Motor neuron (in vitro differentiated cells): ENCODE results near the gene ATP8A2. TPM values are rescaled to one million over a fixed set of nuclear protein-coding genes. Genes with fewer than 3 reads are reported as not detected.

ENCODE experiments used
- ATAC-seq, 8 experiments: fragments of 200-7000 bp; cut with Tn5 transposase; replicated peaks in 6 of 8; 2 replicates each; pipeline ENCODE4 v1.8.0; 2021; ENCODE audit warnings: mild to moderate bottlenecking in 8 of 8, moderate library complexity in 8 of 8
- H3K27ac ChIP-seq, 2 donors: fragments of 250-450 bp; sonication (Bioruptor Pico); 2 replicates each; pipeline ENCODE4 v1.9.0; 2021; ENCODE audit warnings: antibody characterized with exemption in 2 of 2, mild to moderate bottlenecking in 2 of 2, moderate library complexity in 1 of 2
- H3K4me1 ChIP-seq, 2 donors: fragments of 250-450 bp; sonication (Bioruptor Pico); replicated peaks in 1 of 2; 2 replicates each; pipeline ENCODE4 v1.6.1; 2021; ENCODE audit warnings: antibody characterized with exemption in 2 of 2, mild to moderate bottlenecking in 2 of 2, moderate library complexity in 1 of 2
- H3K4me3 ChIP-seq, 5 donors: fragments of 250-450 bp; sonication (Bioruptor Pico); 2 replicates each; pipeline ENCODE4 v1.9.0; 2021; ENCODE audit warnings: antibody characterized with exemption in 5 of 5, mild to moderate bottlenecking in 5 of 5, moderate library complexity in 4 of 5
- WGBS, 10 experiments: fragments of 450-650 bp; shearing (Covaris generic); methylation state at CpG; one replicate each; pipeline ENCODE4 v1.0.0; 2022; 5-methylcytosine and 5-hydroxymethylcytosine counted together
- in situ Hi-C, 9 experiments: fragments of 400-800 bp; cut with MboI; loops; one replicate each; pipeline ENCODE4 v1.15.0; 2021; ENCODE audit warnings: low sequenced_read_pairs in 9 of 9, low pct_unique_long_range_greater_than_20kb in 2 of 9; ENCODE audit not compliant: unreplicated experiment in 9 of 9
- total RNA-seq, 8 experiments: library from RNA; unstranded; fragments of 300-600 nt; gene quantifications; 2 replicates each; pipeline versions ENCODE4 v1.2.3 to v1.2.4, GENCODE V29; 2022

ATP8A2 gene
- total RNA-seq, 8 experiments from 2014 or later, result 0.10 to 13.8 (median 6.7) TPM

DNA sequence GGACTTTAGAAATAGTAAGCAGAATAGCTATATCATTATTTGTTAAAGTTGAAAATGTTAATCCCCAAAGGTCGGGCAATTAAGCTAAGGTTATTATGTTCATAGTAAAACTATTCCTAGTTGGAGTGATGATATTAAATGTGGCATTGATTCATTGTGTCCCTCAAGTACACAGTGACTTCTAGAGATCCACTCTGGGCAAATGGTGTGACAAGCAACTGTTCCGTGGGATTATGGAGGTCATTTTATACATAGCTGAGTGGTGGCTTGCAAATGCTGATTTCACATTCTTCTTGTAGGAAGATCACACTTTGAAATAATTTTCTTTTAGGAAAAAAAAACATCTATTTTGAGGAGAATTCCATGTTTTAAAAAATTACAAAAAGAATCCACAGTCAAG lies 317.8 kb downstream of the ATP8A2 start:
- no peak for ATAC-seq
- in situ Hi-C loops, result no loop called here
- WGBS, 10 experiments, result 0 to 86% (median 48%) methylated on average over 1 to 2 of the region's 2 CpGs; no CpG with 5 or more reads in 2 of the 10 experiments

GRCh38 chr13:25690582-25690981 lies 318.8 kb downstream of the ATP8A2 start:
- Histone ChIP-seq H3K4me1 (no peaks in the 10 kb centered on the region), H3K4me3 (no peak overlapping the region), H3K27ac (no peak overlapping the region)
- 20 to 100% (median 76%) methylated on average over 1 to 2 of the region's 2 CpGs; no CpG with 5 or more reads in 3 of the 10 experiments for WGBS, 10 experiments
- in situ Hi-C loops, result no loop called here
- no peak for ATAC-seq

More for the DNA sequence above, 317.8 kb downstream of the ATP8A2 start:
- no peak overlapping the region for H3K27ac ChIP-seq
- H3K4me3 ChIP-seq, result no peak overlapping the region
- no peaks in the 10 kb centered on the region for H3K4me1 ChIP-seq

DNA sequence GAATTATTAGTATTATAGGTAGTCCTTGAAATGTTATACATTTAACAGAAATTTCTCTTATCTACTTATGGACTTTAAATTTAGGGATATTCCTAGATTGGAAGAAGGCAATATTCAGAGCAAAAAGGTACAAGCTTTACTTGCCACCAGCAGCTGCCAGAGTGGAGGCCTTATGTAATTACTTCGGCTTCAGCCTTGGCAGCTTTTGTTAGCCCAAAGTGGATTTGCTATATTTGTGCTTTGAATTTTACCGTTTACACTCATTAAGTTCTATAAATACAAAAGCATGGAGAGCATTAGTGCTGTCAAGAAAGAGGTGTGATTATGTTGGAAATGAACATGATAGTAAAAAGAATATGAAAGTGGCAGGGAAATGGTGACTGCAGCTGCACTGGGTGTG lies 319.9 kb downstream of the ATP8A2 start:
- Histone ChIP-seq H3K4me3 (no peak overlapping the region), H3K4me1 (no peaks in the 10 kb centered on the region), H3K27ac (no peak overlapping the region)
- 0 to 83% (median 71%) methylated on average over 1 to 2 of the region's 2 CpGs; no CpG with 5 or more reads in 1 of the 10 experiments for WGBS, 10 experiments
- in situ Hi-C loops, result no loop called here
- no peak for ATAC-seq

DNA sequence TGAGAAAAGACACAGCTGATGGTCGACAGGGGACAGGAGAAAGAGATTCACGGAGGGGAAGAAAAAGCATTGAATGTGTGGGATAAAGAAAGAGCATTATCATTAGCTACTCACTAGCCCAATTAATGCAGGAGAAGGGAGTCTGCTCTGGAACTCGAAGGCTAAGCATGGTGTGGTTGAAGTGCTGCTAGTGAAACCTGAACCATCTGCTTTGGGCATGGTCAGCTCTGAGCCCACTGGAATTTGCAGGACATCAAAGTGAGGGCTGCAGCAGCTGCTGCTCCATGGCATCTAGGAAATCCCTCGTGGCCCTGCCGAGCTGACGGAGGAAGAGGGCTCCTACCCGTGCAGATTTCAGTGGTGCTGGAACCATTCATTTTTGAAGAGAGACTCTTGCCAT lies 320.3 kb downstream of the ATP8A2 start:
- Histone ChIP-seq H3K27ac (no peak overlapping the region), H3K4me3 (no peak overlapping the region), H3K4me1 (no peaks in the 10 kb centered on the region)
- in situ Hi-C loops, result no loop called here
- peak in 3 of 8 experiments; percentile 38 to 68 (median 54) for ATAC-seq
- WGBS, 10 experiments, result 3 to 80% (median 30%) methylated on average over 1 to 6 of the region's 7 CpGs; no CpG with 5 or more reads in 2 of the 10 experiments

GRCh38 chr13:25699056-25699455 lies 327.3 kb downstream of the ATP8A2 start:
- no peak overlapping the region for H3K27ac ChIP-seq
- no peak for ATAC-seq
- H3K4me3 ChIP-seq, result no peak overlapping the region
- in situ Hi-C loops, result no loop called here
- H3K4me1 ChIP-seq, result no peaks in the 10 kb centered on the region
- 0 to 100% (median 92%) methylated on average over 1 to 9 of the region's 9 CpGs; no CpG with 5 or more reads in 1 of the 10 experiments for WGBS, 10 experiments

- in situ Hi-C loops, result no loop called here
- H3K4me3 ChIP-seq, result no peak overlapping the region
- 0 to 72% (median 33%) methylated on average over 1 to 2 of the region's 2 CpGs; no CpG with 5 or more reads in 3 of the 10 experiments for WGBS, 10 experiments
- no peak for ATAC-seq
- no peaks in the 10 kb centered on the region for H3K4me1 ChIP-seq
- H3K27ac ChIP-seq, result no peak overlapping the region
These were observed 327.8 kb downstream of the ATP8A2 start for GRCh38 chr13:25699600-25699999.

GRCh38 chr13:25701304-25701703 lies 329.5 kb downstream of the ATP8A2 start:
- no peak for ATAC-seq
- no peak overlapping the region for H3K27ac ChIP-seq
- WGBS, 10 experiments, result 0 to 89% (median 53%) methylated on average over 1 to 4 of the region's 4 CpGs; no CpG with 5 or more reads in 4 of the 10 experiments
- in situ Hi-C loops, result no loop called here
- H3K4me3 ChIP-seq, result no peak overlapping the region
- no peaks in the 10 kb centered on the region for H3K4me1 ChIP-seq

DNA sequence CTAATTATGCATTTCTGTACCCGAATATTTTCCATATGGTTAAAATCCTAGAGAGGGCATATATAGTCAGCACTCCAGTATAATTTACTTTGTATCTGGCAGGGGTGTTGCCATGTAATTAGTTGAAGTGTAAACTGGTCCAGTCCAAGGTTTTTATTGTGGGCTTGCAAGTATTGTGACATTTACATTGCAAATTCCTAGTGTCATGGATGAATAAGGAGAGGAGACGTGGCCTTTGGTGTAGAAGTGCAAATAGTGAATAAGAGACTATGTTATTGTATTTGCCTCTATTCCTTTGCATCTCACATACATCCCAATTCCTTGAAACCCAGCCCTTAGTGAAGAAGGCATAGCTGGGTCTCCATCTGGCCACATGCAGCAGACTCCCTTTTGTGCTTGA lies 330.6 kb downstream of the ATP8A2 start:
- Histone ChIP-seq H3K4me1 (no peaks in the 10 kb centered on the region), H3K4me3 (no peak overlapping the region), H3K27ac (no peak overlapping the region)
- WGBS, 10 experiments, result 0 to 100% (median 60%) methylated on average over 1 to 2 of the region's 2 CpGs; no CpG with 5 or more reads in 1 of the 10 experiments
- in situ Hi-C loops, result no loop called here
- ATAC-seq, result peak in 5 of 8 experiments; percentile 18 to 77 (median 66)

- ATAC-seq, result no peak
- in situ Hi-C loops, result no loop called here
- WGBS, 10 experiments, result 0 to 100% (median 80%) methylated on average over 1 of the region's 1 CpG; no CpG with 5 or more reads in 3 of the 10 experiments
- H3K4me1 ChIP-seq, result no peaks in the 10 kb centered on the region
- no peak overlapping the region for H3K27ac ChIP-seq
- H3K4me3 ChIP-seq, result no peak overlapping the region
These were observed 336.0 kb downstream of the ATP8A2 start for GRCh38 chr13:25707726-25708125.

- 20 to 100% (median 68%) methylated on average over 1 of the region's 1 CpG; no CpG with 5 or more reads in 4 of the 10 experiments for WGBS, 10 experiments
- Histone ChIP-seq H3K27ac (no peak overlapping the region), H3K4me3 (no peak overlapping the region), H3K4me1 (no peaks in the 10 kb centered on the region)
- no peak for ATAC-seq
- in situ Hi-C loops, result no loop called here
These were observed 336.5 kb downstream of the ATP8A2 start for GRCh38 chr13:25708268-25708667.

DNA sequence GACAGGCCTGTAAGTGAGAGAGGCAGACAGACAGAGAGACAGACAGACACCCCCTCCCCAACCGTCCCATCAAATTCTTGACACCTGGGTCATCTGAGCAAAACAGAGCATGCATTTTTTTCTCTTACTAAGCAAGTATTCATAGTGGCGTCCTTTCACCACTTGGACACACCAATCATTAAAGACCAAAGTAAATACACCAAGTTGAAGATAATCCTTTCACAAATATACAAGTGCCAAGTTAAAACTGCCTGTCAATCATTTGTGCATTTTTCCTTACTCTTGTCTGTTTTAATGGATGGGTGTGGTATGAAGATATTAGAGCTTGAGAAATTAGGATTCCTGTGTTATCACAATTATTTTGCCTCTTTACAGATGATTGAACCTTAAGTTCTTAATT lies 337.3 kb downstream of the ATP8A2 start:
- in situ Hi-C loops, result no loop called here
- ATAC-seq, result no peak
- no peak overlapping the region for H3K4me3 ChIP-seq
- H3K4me1 ChIP-seq, result no peaks in the 10 kb centered on the region
- no peak overlapping the region for H3K27ac ChIP-seq
- WGBS, 10 experiments, result 31 to 100% (median 75%) methylated on average over 1 to 2 of the region's 2 CpGs; no CpG with 5 or more reads in 2 of the 10 experiments

GRCh38 chr13:25715760-25716159 lies 344.0 kb downstream of the ATP8A2 start:
- H3K4me1 ChIP-seq, result no peaks in the 10 kb centered on the region
- in situ Hi-C loops, result no loop called here
- WGBS, 10 experiments, result 0 to 86% (median 38%) methylated on average over 1 of the region's 1 CpG; no CpG with 5 or more reads in 3 of the 10 experiments
- no peak for ATAC-seq
- H3K4me3 ChIP-seq, result no peak overlapping the region
- no peak overlapping the region for H3K27ac ChIP-seq

GRCh38 chr13:25717666-25718197 lies 346.0 kb downstream of the ATP8A2 start:
- H3K4me3 ChIP-seq, result no peak overlapping the region
- in situ Hi-C loops, result no loop called here
- no peak overlapping the region for H3K27ac ChIP-seq
- 0 to 75% (median 30%) methylated on average over 1 to 5 of the region's 5 CpGs; no CpG with 5 or more reads in 2 of the 10 experiments for WGBS, 10 experiments
- ATAC-seq, result no peak
- no peaks in the 10 kb centered on the region for H3K4me1 ChIP-seq

DNA sequence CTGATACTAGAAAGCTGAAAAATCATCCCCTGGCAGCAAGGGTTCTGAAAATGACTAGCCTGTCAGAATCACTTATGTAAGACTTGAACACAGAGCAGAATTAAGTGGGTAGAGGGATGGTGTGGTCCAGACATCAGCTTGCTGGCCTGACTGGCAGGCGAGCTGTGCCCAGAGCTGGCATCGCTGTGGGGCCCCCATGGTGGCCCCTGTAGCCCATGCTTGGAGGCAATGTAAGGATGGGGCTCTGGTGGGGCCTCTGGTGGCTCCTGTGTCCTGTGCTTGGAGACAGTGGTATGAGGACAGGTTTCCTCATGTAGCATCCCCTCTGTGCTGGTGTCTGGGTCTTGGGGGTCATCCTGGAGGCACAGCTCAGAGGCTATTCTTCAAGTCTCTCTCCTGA lies 347.9 kb downstream of the ATP8A2 start:
- H3K4me3 ChIP-seq, result no peak overlapping the region
- ATAC-seq, result no peak
- in situ Hi-C loops, result no loop called here
- no peak overlapping the region for H3K27ac ChIP-seq
- no CpG with 5 or more reads among the region's 2 CpGs for WGBS, 10 experiments
- H3K4me1 ChIP-seq, result no peaks in the 10 kb centered on the region
